ENCODE results near the gene CD209.
"Not testable (repeated sequence)": the region's sequence is repeated elsewhere in the genome, so short reads cannot be mapped to it uniquely, and the experiment has no call there.

Gene CD209

DNA sequence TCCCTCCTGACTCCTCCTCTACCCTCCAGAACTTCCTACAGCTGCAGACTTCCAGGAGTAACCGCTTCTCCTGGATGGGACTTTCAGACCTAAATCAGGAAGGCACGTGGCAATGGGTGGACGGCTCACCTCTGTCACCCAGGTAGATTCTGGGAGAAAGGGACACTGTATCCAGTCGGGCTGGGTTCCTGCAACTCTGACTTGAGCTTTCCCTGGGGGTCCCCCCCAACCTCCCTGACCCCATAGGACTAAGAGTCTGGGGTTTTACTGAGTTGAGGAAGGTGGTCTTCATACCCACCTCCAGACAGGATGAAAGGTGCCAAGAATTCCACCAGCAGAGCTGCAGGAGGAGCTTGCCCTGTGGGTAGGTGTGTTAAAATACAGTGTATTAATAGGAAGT lies 20.2 kb upstream of the CD209 start:
- H3K27ac ChIP-seq (ENCODE audit: low read depth, low read length) = no peak overlapping the region
- no peaks in the 10 kb centered on the region for H3K36me3 ChIP-seq (ENCODE audit: control insufficient read depth, insufficient read depth, low read length)
- no peaks in the 10 kb centered on the region for H3K4me1 ChIP-seq (ENCODE audit: control insufficient read depth, insufficient read depth, low read length)
- H3K4me3 ChIP-seq (ENCODE audit: low read depth, low read length) = no peak overlapping the region
- H3K9me3 ChIP-seq (ENCODE audit: control insufficient read depth, insufficient read depth, low read length) = no peaks in the 10 kb centered on the region
- H3K9ac ChIP-seq (ENCODE audit: low read depth, low read length) = no peak overlapping the region
- H3K27me3 ChIP-seq (ENCODE audit: control insufficient read depth, insufficient read depth, low read length) = no peaks in the 10 kb centered on the region

- Histone ChIP-seq H3K27ac (ENCODE audit: low read depth, low read length) (no peak overlapping the region), H3K27me3 (ENCODE audit: control insufficient read depth, insufficient read depth, low read length) (no peaks in the 10 kb centered on the region), H3K36me3 (ENCODE audit: control insufficient read depth, insufficient read depth, low read length) (no peaks in the 10 kb centered on the region), H3K4me3 (ENCODE audit: low read depth, low read length) (no peak overlapping the region), H3K4me1 (ENCODE audit: control insufficient read depth, insufficient read depth, low read length) (no peaks in the 10 kb centered on the region), H3K9ac (ENCODE audit: low read depth, low read length) (no peak overlapping the region), H3K9me3 (ENCODE audit: control insufficient read depth, insufficient read depth, low read length) (0 out of 2 replicates have a peak, but pooled peaks cover 2% of the 10 kb centered on the region)
Observed at GRCh38 chr19:7766535-7766934, 19.2 kb upstream of the CD209 start.

GRCh38 chr19:7765043-7765442 lies 17.7 kb upstream of the CD209 start:
- H3K9ac ChIP-seq (ENCODE audit: low read depth, low read length); H3K9me3 ChIP-seq (ENCODE audit: control insufficient read depth, insufficient read depth, low read length); H3K4me3 ChIP-seq (ENCODE audit: low read depth, low read length); H3K36me3 ChIP-seq (ENCODE audit: control insufficient read depth, insufficient read depth, low read length); H3K27ac ChIP-seq (ENCODE audit: low read depth, low read length); H3K4me1 ChIP-seq (ENCODE audit: control insufficient read depth, insufficient read depth, low read length); H3K27me3 ChIP-seq (ENCODE audit: control insufficient read depth, insufficient read depth, low read length): not testable (repeated sequence)

DNA sequence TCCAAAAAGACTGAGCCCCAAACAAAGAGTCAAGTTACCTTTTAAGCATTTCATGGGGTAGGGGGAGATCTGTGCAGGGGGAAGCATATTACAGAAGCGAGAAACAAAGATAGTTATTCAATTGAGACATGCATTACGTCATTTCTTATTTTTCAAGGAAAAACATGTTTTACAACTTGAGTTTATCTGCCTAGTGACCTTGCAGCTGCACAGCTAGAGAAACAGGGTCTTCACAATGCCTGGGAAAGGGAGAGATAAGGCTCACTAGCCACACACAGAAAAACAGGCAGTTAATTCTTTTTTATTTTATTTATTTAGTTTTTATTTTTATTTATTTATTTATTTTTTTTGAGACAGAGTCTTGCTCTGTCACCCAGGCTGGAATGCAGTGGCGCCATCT lies 16.8 kb upstream of the CD209 start:
- H3K27me3 ChIP-seq (ENCODE audit: control insufficient read depth, insufficient read depth, low read length); H3K9ac ChIP-seq (ENCODE audit: low read depth, low read length): not testable (repeated sequence)

GRCh38 chr19:7763696-7764095 lies 16.4 kb upstream of the CD209 start:
- no peak overlapping the region for H3K9ac ChIP-seq (ENCODE audit: low read depth, low read length)
- peaks cover 11% of the 10 kb centered on the region; the same call in 1 of the 2 replicates for H3K9me3 ChIP-seq (ENCODE audit: control insufficient read depth, insufficient read depth, low read length)
- H3K36me3 ChIP-seq (ENCODE audit: control insufficient read depth, insufficient read depth, low read length) = no peaks in the 10 kb centered on the region
- H3K4me3 ChIP-seq (ENCODE audit: low read depth, low read length) = no peak overlapping the region
- H3K27me3 ChIP-seq (ENCODE audit: control insufficient read depth, insufficient read depth, low read length) = no peaks in the 10 kb centered on the region
- H3K27ac ChIP-seq (ENCODE audit: low read depth, low read length) = no peak overlapping the region
- no peaks in the 10 kb centered on the region for H3K4me1 ChIP-seq (ENCODE audit: control insufficient read depth, insufficient read depth, low read length)

More for the DNA sequence above, 16.8 kb upstream of the CD209 start:
- H3K36me3 ChIP-seq (ENCODE audit: control insufficient read depth, insufficient read depth, low read length); H3K27ac ChIP-seq (ENCODE audit: low read depth, low read length); H3K9me3 ChIP-seq (ENCODE audit: control insufficient read depth, insufficient read depth, low read length); H3K4me1 ChIP-seq (ENCODE audit: control insufficient read depth, insufficient read depth, low read length); H3K4me3 ChIP-seq (ENCODE audit: low read depth, low read length): not testable (repeated sequence)

DNA sequence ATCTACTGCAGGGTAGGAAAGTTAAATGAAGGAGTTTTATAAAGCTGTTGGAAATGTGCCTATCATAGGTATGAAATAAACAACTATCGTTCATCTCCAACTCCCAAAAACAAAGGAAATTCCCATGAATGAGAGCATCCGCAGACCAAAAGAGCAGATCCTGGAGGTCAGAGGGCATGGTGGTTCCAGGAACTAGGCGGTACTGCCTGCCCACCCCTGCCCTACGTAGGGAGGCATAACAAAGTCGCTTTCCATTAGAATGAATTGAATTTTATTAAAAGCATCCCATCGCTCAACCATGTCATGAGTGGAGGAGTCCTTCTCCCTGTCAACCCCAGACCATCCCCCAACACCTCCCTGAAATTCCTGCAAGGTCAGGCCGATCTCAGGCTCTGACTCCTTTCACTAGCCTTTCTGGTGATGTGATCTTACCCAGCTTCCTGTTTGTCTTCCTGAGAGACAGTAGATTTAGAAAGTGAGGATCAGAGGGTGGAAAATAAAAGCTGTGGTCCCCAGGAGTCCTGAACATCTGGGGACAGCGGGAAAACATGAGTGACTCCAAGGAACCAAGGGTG lies 15.5 kb upstream of the CD209 start, which contains the start of gene CLEC4M:
TSS of gene CLEC4M (plus strand) at position 525 of the 575 bp plus-strand sequence. CDS start at position 549, 24 bp downstream.
- no peaks in the 10 kb centered on the region for H3K27me3 ChIP-seq (ENCODE audit: control insufficient read depth, insufficient read depth, low read length)
- no peaks in the 10 kb centered on the region for H3K4me1 ChIP-seq (ENCODE audit: control insufficient read depth, insufficient read depth, low read length)
- H3K9ac ChIP-seq (ENCODE audit: low read depth, low read length) = no peak within 1 kb of the TSS
- no peak within 1 kb of the TSS for H3K27ac ChIP-seq (ENCODE audit: low read depth, low read length)
- H3K9me3 ChIP-seq (ENCODE audit: control insufficient read depth, insufficient read depth, low read length) = peaks cover 18% of the 10 kb centered on the region; the same call in 1 of the 2 replicates
- no peak within 1 kb of the TSS for H3K4me3 ChIP-seq (ENCODE audit: low read depth, low read length)
- no peaks in the 10 kb centered on the region for H3K36me3 ChIP-seq (ENCODE audit: control insufficient read depth, insufficient read depth, low read length)

GRCh38 chr19:7759156-7759555 lies 11.8 kb upstream of the CD209 start:
- no peak overlapping the region for H3K4me3 ChIP-seq (ENCODE audit: low read depth, low read length)
- H3K4me1 ChIP-seq (ENCODE audit: control insufficient read depth, insufficient read depth, low read length) = no peaks in the 10 kb centered on the region
- no peaks in the 10 kb centered on the region for H3K36me3 ChIP-seq (ENCODE audit: control insufficient read depth, insufficient read depth, low read length)
- H3K9ac ChIP-seq (ENCODE audit: low read depth, low read length) = no peak overlapping the region
- peaks cover 34% of the 10 kb centered on the region for H3K9me3 ChIP-seq (ENCODE audit: control insufficient read depth, insufficient read depth, low read length)
- H3K27ac ChIP-seq (ENCODE audit: low read depth, low read length) = no peak overlapping the region
- no peaks in the 10 kb centered on the region for H3K27me3 ChIP-seq (ENCODE audit: control insufficient read depth, insufficient read depth, low read length)

GRCh38 chr19:7757358-7757757 lies 10.0 kb upstream of the CD209 start:
- Histone ChIP-seq H3K27ac (ENCODE audit: low read depth, low read length) (no peak overlapping the region), H3K9ac (ENCODE audit: low read depth, low read length) (no peak overlapping the region), H3K36me3 (ENCODE audit: control insufficient read depth, insufficient read depth, low read length) (no peaks in the 10 kb centered on the region), H3K27me3 (ENCODE audit: control insufficient read depth, insufficient read depth, low read length) (no peaks in the 10 kb centered on the region), H3K4me3 (ENCODE audit: low read depth, low read length) (no peak overlapping the region), H3K9me3 (ENCODE audit: control insufficient read depth, insufficient read depth, low read length) (peaks cover 34% of the 10 kb centered on the region), H3K4me1 (ENCODE audit: control insufficient read depth, insufficient read depth, low read length) (no peaks in the 10 kb centered on the region)

GRCh38 chr19:7756258-7756657 lies 8.9 kb upstream of the CD209 start:
- Histone ChIP-seq H3K9me3 (ENCODE audit: control insufficient read depth, insufficient read depth, low read length) (peaks cover 32% of the 10 kb centered on the region), H3K4me1 (ENCODE audit: control insufficient read depth, insufficient read depth, low read length) (no peaks in the 10 kb centered on the region), H3K9ac (ENCODE audit: low read depth, low read length) (no peak overlapping the region), H3K36me3 (ENCODE audit: control insufficient read depth, insufficient read depth, low read length) (no peaks in the 10 kb centered on the region), H3K4me3 (ENCODE audit: low read depth, low read length) (no peak overlapping the region), H3K27ac (ENCODE audit: low read depth, low read length) (no peak overlapping the region), H3K27me3 (ENCODE audit: control insufficient read depth, insufficient read depth, low read length) (no peaks in the 10 kb centered on the region)

- Histone ChIP-seq H3K4me1 (ENCODE audit: control insufficient read depth, insufficient read depth, low read length) (peaks cover 13% of the 10 kb centered on the region), H3K27ac (ENCODE audit: low read depth, low read length) (no peak overlapping the region), H3K9ac (ENCODE audit: low read depth, low read length) (no peak overlapping the region), H3K4me3 (ENCODE audit: low read depth, low read length) (no peak overlapping the region), H3K27me3 (ENCODE audit: control insufficient read depth, insufficient read depth, low read length) (no peaks in the 10 kb centered on the region), H3K9me3 (ENCODE audit: control insufficient read depth, insufficient read depth, low read length) (peaks cover 1% of the 10 kb centered on the region; the same call in 1 of the 2 replicates), H3K36me3 (ENCODE audit: control insufficient read depth, insufficient read depth, low read length) (no peaks in the 10 kb centered on the region)
Observed at GRCh38 chr19:7751157-7751783, 3.9 kb upstream of the CD209 start.

- Histone ChIP-seq H3K4me3 (ENCODE audit: low read depth, low read length) (no peak overlapping the region), H3K9ac (ENCODE audit: low read depth, low read length) (no peak overlapping the region), H3K4me1 (ENCODE audit: control insufficient read depth, insufficient read depth, low read length) (peaks cover 13% of the 10 kb centered on the region), H3K27me3 (ENCODE audit: control insufficient read depth, insufficient read depth, low read length) (no peaks in the 10 kb centered on the region), H3K27ac (ENCODE audit: low read depth, low read length) (no peak overlapping the region), H3K9me3 (ENCODE audit: control insufficient read depth, insufficient read depth, low read length) (no peaks in the 10 kb centered on the region), H3K36me3 (ENCODE audit: control insufficient read depth, insufficient read depth, low read length) (no peaks in the 10 kb centered on the region)
Observed at GRCh38 chr19:7748756-7749155, 1.4 kb upstream of the CD209 start.

Data from HUES48 (cell line).